CD14-positive monocyte (primary cell): ENCODE measurements around the gene MICU1. TPM values are rescaled to one million over a fixed set of nuclear protein-coding genes. Genes with fewer than 3 reads are reported as not detected.

ENCODE experiments used
- DNase-seq, 3 donors: peaks; one replicate each; pipeline ENCODE4 v3.0.0-alpha.2; 2011 to 2022
- H2AFZ ChIP-seq: 2 replicates; pipeline ENCODE4 v1.6.0; 2012; ENCODE audit warnings: mild to moderate bottlenecking, low read depth, low read length, inconsistent platforms; ENCODE audit not compliant: insufficient read depth, poor library complexity, severe bottlenecking
- H3K27ac ChIP-seq, 2 donors: 1 replicate in 1 of 2; 2 replicates in 1 of 2; pipeline ENCODE4 v1.5.1; 2012 to 2013; ENCODE audit warnings: low read length in 2 of 2, control low read depth in 1 of 2, inconsistent platforms in 1 of 2, low read depth in 1 of 2, mild to moderate bottlenecking in 1 of 2
- H3K27me3 ChIP-seq, 2 donors: one replicate each; pipeline versions ENCODE4 v1.6.0 to v1.6.1; 2011 to 2013; ENCODE audit warnings: low read length in 2 of 2; ENCODE audit not compliant: control insufficient read depth in 2 of 2, insufficient read depth in 2 of 2
- H3K36me3 ChIP-seq, 2 donors: replicated peaks in 1 of 2; 1 replicate in 1 of 2; 2 replicates in 1 of 2; pipeline versions ENCODE4 v1.5.1 to v1.6.1; 2012 to 2013; ENCODE audit warnings: low read length in 2 of 2, control low read depth in 1 of 2, inconsistent platforms in 1 of 2, mild to moderate bottlenecking in 1 of 2; ENCODE audit not compliant: insufficient read depth in 2 of 2, control insufficient read depth in 1 of 2
- H3K4me1 ChIP-seq, 2 donors: 1 replicate in 1 of 2; 2 replicates in 1 of 2; pipeline versions ENCODE4 v1.5.1 to v1.6.1; 2012 to 2013; ENCODE audit warnings: low read length in 2 of 2, control low read depth in 1 of 2, inconsistent platforms in 1 of 2, mild to moderate bottlenecking in 1 of 2, moderate library complexity in 1 of 2; ENCODE audit not compliant: insufficient read depth in 2 of 2, control insufficient read depth in 1 of 2
- H3K4me2 ChIP-seq: replicated peaks from 2 replicates; pipeline ENCODE3; 2012; ENCODE audit warnings: low read length, moderate library complexity, mild to moderate bottlenecking; ENCODE audit not compliant: poor library complexity, severe bottlenecking; ENCODE audit errors: extremely low read depth
- H3K4me3 ChIP-seq, 3 experiments: fragments of 200-600 bp in 1 of 3; sonication (generic) in 1 of 3; replicated peaks in 1 of 3; 1 replicate in 2 of 3; 2 replicates in 1 of 3; pipeline ENCODE4 v1.5.1; 2011 to 2013; ENCODE audit warnings: low read length in 3 of 3, mild to moderate bottlenecking in 3 of 3, control low read depth in 2 of 3, low read depth in 2 of 3, inconsistent platforms in 1 of 3, moderate library complexity in 1 of 3
- H3K79me2 ChIP-seq: 2 replicates; pipeline ENCODE4 v1.6.0; 2012; ENCODE audit warnings: mild to moderate bottlenecking, control low read depth, inconsistent platforms, low read length, moderate library complexity; ENCODE audit not compliant: insufficient read depth
- H3K9ac ChIP-seq: 2 replicates; pipeline ENCODE4 v1.6.0; 2017; ENCODE audit warnings: low read length, mild to moderate bottlenecking; ENCODE audit not compliant: insufficient read depth, poor library complexity, severe bottlenecking
- H3K9me3 ChIP-seq, 2 donors: replicated peaks in 1 of 2; 1 replicate in 1 of 2; 2 replicates in 1 of 2; pipeline versions ENCODE4 v1.5.1 to v1.6.1; 2012 to 2013; ENCODE audit warnings: low read length in 2 of 2, control low read depth in 1 of 2; ENCODE audit not compliant: control insufficient read depth in 1 of 2, insufficient read depth in 1 of 2
- H4K20me1 ChIP-seq: 2 replicates; pipeline ENCODE4 v1.6.0; 2012; ENCODE audit warnings: mild to moderate bottlenecking, low read length, control low read depth, moderate library complexity; ENCODE audit not compliant: insufficient read depth
- H3K27ac Mint-ChIP-seq, 7 donors: one replicate each; pipeline ENCODE4 v1.8.0; 2020; ENCODE audit warnings: mild to moderate bottlenecking in 7 of 7, mixed read lengths in 7 of 7, moderate library complexity in 6 of 7, inconsistent platforms in 2 of 7
- H3K27me3 Mint-ChIP-seq, 3 donors: one replicate each; pipeline ENCODE4 v1.8.0; 2021 to 2022; ENCODE audit warnings: low read depth in 3 of 3, mild to moderate bottlenecking in 3 of 3, mixed read lengths in 3 of 3, moderate library complexity in 3 of 3, inconsistent platforms in 1 of 3
- H3K36me3 Mint-ChIP-seq, 2 donors: one replicate each; pipeline ENCODE4 v1.8.0; 2020; ENCODE audit warnings: mixed read lengths in 2 of 2, inconsistent platforms in 1 of 2, mild to moderate bottlenecking in 1 of 2
- H3K4me1 Mint-ChIP-seq: one replicate; pipeline ENCODE4 v1.8.0; 2020; ENCODE audit warnings: mild to moderate bottlenecking, mixed read lengths
- H3K4me3 Mint-ChIP-seq, 2 donors: one replicate each; pipeline ENCODE4 v1.8.0; 2020; ENCODE audit warnings: mild to moderate bottlenecking in 2 of 2, mixed read lengths in 2 of 2, moderate library complexity in 1 of 2
- H3K9me3 Mint-ChIP-seq, 7 donors: one replicate each; pipeline ENCODE4 v1.8.0; 2020 to 2022; ENCODE audit warnings: mixed read lengths in 7 of 7, mild to moderate bottlenecking in 6 of 7, moderate library complexity in 6 of 7, inconsistent platforms in 2 of 7
- CTCF ChIP-seq: fragments of 200-600 bp; IDR thresholded peaks from one replicate; pipeline ENCODE4 v1.8.0; 2022; ENCODE audit warnings: antibody characterized with exemption, mild to moderate bottlenecking
- WGBS: methylation state at CpG from one replicate; pipeline ENCODE4 v1.1.5; 2013; ENCODE audit warnings: missing lambda C conversion rate; ENCODE audit not compliant: insufficient coverage; 5-methylcytosine and 5-hydroxymethylcytosine counted together
- intact Hi-C, 2 donors: fragments of 100-400 bp; cut with micrococcal nuclease; formaldehyde crosslinking; loops; one replicate each; pipeline versions ENCODE4 v1.15.0 to v1.15.1; 2023
- polyA plus RNA-seq, 3 donors: library from polyadenylated mRNA; depleted of rRNA in 1 of 3; unstranded in 2 of 3; stranded (reverse) in 1 of 3; fragments of 300-500 nt in 2 of 3; fragments of >200 nt in 1 of 3; fragmentation: Illumina TruSeq in 2 of 3; gene quantifications; 1 replicate in 2 of 3; 2 replicates in 1 of 3; pipeline ENCODE4 v1.2.3, GENCODE V29; 2012 to 2021

The MICU1 gene
- polyA plus RNA-seq, 3 donors, result 51.1 to 76.4 (median 51.7) TPM

- peak; percentile 18 to 47 (median 21) for DNase-seq
- Histone ChIP-seq H3K4me2 (no peak overlapping the region), H2AFZ (no peak overlapping the region), H3K79me2 (peaks cover 23% of the 10 kb centered on the region), H3K36me3 (peaks cover 15 to 35% of the 10 kb centered on the region in 2 donors), H3K9ac (no peak overlapping the region), H3K27ac (peak overlapping the region; percentile 78 to 86), H3K27me3 (no peaks in the 10 kb centered on the region), H4K20me1 (no peaks in the 10 kb centered on the region), H3K4me1 (peaks cover 47 to 54% of the 10 kb centered on the region in 2 donors), H3K9me3 (no peaks in the 10 kb centered on the region), H3K4me3 (no peak overlapping the region)
- 100% methylated on average over 1 of the region's 1 CpG for WGBS
- peaks cover 53% of the 10 kb centered on the region for H3K4me1 Mint-ChIP-seq
- intact Hi-C loops, result loop anchor here in 1 of 2 donors (10.0 kb wide), 2 partner anchors 50 to 200 kb away; no protein-coding TSS in a partner anchor
- peak overlapping the region; percentile 35 to 88 (median 85) for H3K27ac Mint-ChIP-seq
- H3K27me3 Mint-ChIP-seq, result peaks cover 0 to 4% (median 2%) of the 10 kb centered on the region in 3 donors
- no peak overlapping the region for H3K4me3 Mint-ChIP-seq
- H3K36me3 Mint-ChIP-seq, result peaks cover 39 to 54% of the 10 kb centered on the region in 2 donors
- peaks cover 0 to 3% (median 0%) of the 10 kb centered on the region in 7 donors for H3K9me3 Mint-ChIP-seq
- TF ChIP-seq CTCF, result no peak
These were observed 61.3 kb downstream of the MICU1 start for GRCh38 chr10:72564596-72564995.

GRCh38 chr10:72563327-72563932, 62.4 kb downstream of the MICU1 start:
- H3K4me2 ChIP-seq, result peak overlapping the region; percentile 55
- peak overlapping the region; percentile 78 to 86 for H3K27ac ChIP-seq
- Mint-ChIP-seq H3K9me3 (peaks cover 0 to 3% (median 0%) of the 10 kb centered on the region in 7 donors), H3K27ac (peak overlapping the region; percentile 88 to 97 (median 94)), H3K4me1 (peaks cover 54% of the 10 kb centered on the region), H3K36me3 (peaks cover 43 to 61% of the 10 kb centered on the region in 2 donors), H3K27me3 (peaks cover 0 to 2% (median 2%) of the 10 kb centered on the region in 3 donors), H3K4me3 (peak overlapping the region; percentile 65 to 69)
- no peaks in the 10 kb centered on the region for H3K9me3 ChIP-seq
- no peaks in the 10 kb centered on the region for H4K20me1 ChIP-seq
- H3K27me3 ChIP-seq, result no peaks in the 10 kb centered on the region
- peaks cover 15 to 41% of the 10 kb centered on the region in 2 donors for H3K36me3 ChIP-seq
- peaks cover 47 to 52% of the 10 kb centered on the region in 2 donors for H3K4me1 ChIP-seq
- peak; percentile 69 to 94 (median 78) for DNase-seq
- intact Hi-C loops, result loop anchor here in 1 of 2 donors (10.0 kb wide), 2 partner anchors 49 to 199 kb away; no protein-coding TSS in a partner anchor
- H2AFZ ChIP-seq, result peak overlapping the region; percentile 37
- 0% methylated on average over 1 of the region's 6 CpGs for WGBS
- H3K4me3 ChIP-seq, result peak overlapping the region in 2 of 3 experiments; percentile 30 to 50
- peaks cover 18% of the 10 kb centered on the region for H3K79me2 ChIP-seq
- no peak for TF ChIP-seq CTCF
- H3K9ac ChIP-seq, result peak overlapping the region; percentile 19
